K562 (cell line): ENCODE data around the gene OMG. TPM values are rescaled to one million over a fixed set of nuclear protein-coding genes. Genes with fewer than 3 reads are reported as not detected.
A peak's percentile ranks its signal among the peaks of the same experiment; 100 is the strongest.

Experiments used
- ATF3 ChIP-seq, 2 experiments: fragments of 450-650 bp in 1 of 2; sonication (generic) in 1 of 2; formaldehyde crosslinking in 1 of 2; IDR thresholded peaks in 1 of 2; conservative IDR thresholded peaks in 1 of 2; 2 replicates each; pipeline versions ENCODE4 v1.6.1 to v1.8.1; 2016 to 2023; ENCODE audit warnings: mild to moderate bottlenecking in 2 of 2, moderate library complexity in 2 of 2, inconsistent platforms in 1 of 2, missing genetic modification reagents in 1 of 2
- BMI1 ChIP-seq: fragments of 150-350 bp; IDR thresholded peaks from 2 replicates; pipeline ENCODE4 v1.6.1; 2014; ENCODE audit warnings: low read length
- CBX8 ChIP-seq: fragments of 200-600 bp; sonication (generic); IDR thresholded peaks from 2 replicates; pipeline ENCODE4 v1.6.1; 2012; ENCODE audit warnings: borderline replicate concordance, mixed run types, low read depth, mild to moderate bottlenecking, moderate library complexity, mixed read lengths, low read length, control low read depth, inconsistent platforms; ENCODE audit not compliant: poor library complexity, severe bottlenecking; ENCODE audit errors: extremely low read depth
- CTBP1 ChIP-seq: fragments of 450-650 bp; IDR thresholded peaks from 2 replicates; pipeline ENCODE4 v1.6.1; 2016; ENCODE audit warnings: borderline replicate concordance
- CXXC5 ChIP-seq: fragments of 250-450 bp; sonication (Bioruptor Pico); IDR thresholded peaks from 2 replicates; pipeline ENCODE4 v1.8.0; 2022; ENCODE audit warnings: inconsistent platforms, mild to moderate bottlenecking, moderate library complexity
- HSF4 ChIP-seq: fragments of 250-450 bp; sonication (Bioruptor Pico); IDR thresholded peaks from 2 replicates; pipeline ENCODE4 v2.1.2; 2022; ENCODE audit warnings: mild to moderate bottlenecking, moderate library complexity, borderline replicate concordance
- IFI16 ChIP-seq: fragments of 250-450 bp; sonication (Bioruptor Pico); IDR thresholded peaks from 2 replicates; pipeline ENCODE4 v2.1.2; 2022; ENCODE audit warnings: mild to moderate bottlenecking, inconsistent platforms
- MAFF ChIP-seq: IDR thresholded peaks from 2 replicates; pipeline ENCODE4 v1.6.1; 2012; ENCODE audit warnings: low read length, improper control_type of control experiment
- MAFK ChIP-seq: IDR thresholded peaks from 2 replicates; pipeline ENCODE4 v1.6.1; 2011; ENCODE audit warnings: low read length, improper control_type of control experiment
- MEF2D ChIP-seq: conservative IDR thresholded peaks from 2 replicates; pipeline ENCODE4 v1.6.1; 2016; ENCODE audit warnings: low read depth, missing genetic modification characterization, missing compliant biosample characterization
- NONO ChIP-seq, 2 experiments: fragments of 200-400 bp in 1 of 2; fragments of 450-650 bp in 1 of 2; formaldehyde crosslinking in 1 of 2; IDR thresholded peaks; 2 replicates each; pipeline ENCODE4 v1.6.1; 2017; ENCODE audit warnings: low read depth in 2 of 2, mild to moderate bottlenecking in 2 of 2, moderate library complexity in 2 of 2, low read length in 1 of 2
- PML ChIP-seq: IDR thresholded peaks from 2 replicates; pipeline ENCODE4 v1.6.1; 2012; ENCODE audit warnings: low read length, inconsistent platforms
- TCFL5 ChIP-seq: fragments of 250-450 bp; sonication (Bioruptor Pico); conservative IDR thresholded peaks from 2 replicates; pipeline ENCODE4 v1.6.1; 2021; ENCODE audit warnings: mild to moderate bottlenecking, moderate library complexity, matching md5 sums
- ZC3H4 ChIP-seq: sonication (generic); formaldehyde crosslinking; IDR thresholded peaks from 2 replicates; pipeline ENCODE4 v1.9.0; 2021; ENCODE audit warnings: missing genetic modification reagents, borderline replicate concordance
- ZNF347 ChIP-seq: fragments of 450-650 bp; formaldehyde crosslinking; IDR thresholded peaks from 2 replicates; pipeline ENCODE4 v1.4.0; 2020; ENCODE audit warnings: low read depth, mild to moderate bottlenecking, moderate library complexity
- ZNF431 ChIP-seq: sonication (generic); formaldehyde crosslinking; IDR thresholded peaks from 2 replicates; pipeline ENCODE4 v1.8.0; 2022; ENCODE audit warnings: mild to moderate bottlenecking, missing genetic modification reagents
- ZNF518B ChIP-seq: fragments of 250-450 bp; sonication (Bioruptor Pico); IDR thresholded peaks from 2 replicates; pipeline ENCODE4 v1.5.0; 2021; ENCODE audit warnings: mild to moderate bottlenecking, moderate library complexity
- ZNF551 ChIP-seq: fragments of 250-450 bp; sonication (Bioruptor Pico); IDR thresholded peaks from 2 replicates; pipeline ENCODE4 v1.5.0; 2021; ENCODE audit warnings: mild to moderate bottlenecking, moderate library complexity
- polyA plus RNA-seq, 8 experiments: library from polyadenylated mRNA; depleted of rRNA in 4 of 8; stranded (reverse) in 5 of 8; unstranded in 3 of 8; fragments of >200 nt; fragmentation: Nextera tagmentation in 2 of 8; fragmentation: Illumina TruSeq in 1 of 8; extraction: Ambion mirVana in 2 of 8; extraction: Trizol in 1 of 8; gene quantifications; 2 replicates each; pipeline versions ENCODE4 v1.2.1 to v1.2.3, GENCODE V29; 2011 to 2014; ENCODE audit warnings: inconsistent platforms in 1 of 8, missing spikeins in 1 of 8
- total RNA-seq, 7 experiments: library from RNA; depleted of rRNA in 6 of 7; stranded (reverse); fragments of >200 nt in 6 of 7; fragmentation: Illumina TruSeq in 2 of 7; extraction: Trizol in 2 of 7; gene quantifications; 2 replicates each; pipeline versions ENCODE4 v1.2.1 to v1.2.3, GENCODE V29; 2011 to 2021; ENCODE audit warnings: low replicate concordance in 1 of 7

The OMG gene
- total and polyA plus RNA-seq, 9 of the 15 experiments (the other 6 are each of a cell fraction or from before 2014, with no cell fraction given) = 0.41 TPM; not detected in 8

- no peak for TF ChIP-seq ZNF347 (CRISPR knock-in tag)
- no peak for TF ChIP-seq ZC3H4
- no peak for TF ChIP-seq MEF2D (tag)
- TF ChIP-seq MAFK = 0 out of 2 replicates have a peak, but pooled peaks have one; percentile 8
- no peak for TF ChIP-seq IFI16 (CRISPR knock-in tag)
- TF ChIP-seq PML = no peak
- TF ChIP-seq ZNF431 = no peak
- no peak for TF ChIP-seq HSF4 (CRISPR knock-in tag)
- no peak for TF ChIP-seq ZNF518B
- TF ChIP-seq BMI1 = no peak
- no peak for TF ChIP-seq NONO (IDR thresholded peaks at IDR 0.05; ENCODE audit: low read depth in 2 of 2, low read length in 1 of 2)
- TF ChIP-seq ATF3 (IDR thresholded peaks at IDR 0.05) = peak; percentile 90
- no peak for TF ChIP-seq ATF3 (CRISPR knock-in tag; conservative IDR thresholded peaks at IDR 0.05)
- TF ChIP-seq CTBP1 = no peak
- TF ChIP-seq CXXC5 (CRISPR knock-in tag) = 0 out of 2 replicates have a peak, but pooled peaks have one; percentile 14
- TF ChIP-seq CBX8 = no peak
- no peak for TF ChIP-seq TCFL5 (CRISPR knock-in tag)
- no peak for TF ChIP-seq ZNF551 (CRISPR knock-in tag)
- no peak for TF ChIP-seq MAFF
Measured at GRCh38 chr17:31318298-31318801, 21.3 kb upstream of the OMG start (continued).
